Psoas muscle (tissue), 8 donors: ENCODE results near the gene OTOP1. TPM values are rescaled to one million over a fixed set of nuclear protein-coding genes. Genes with fewer than 3 reads are reported as not detected.
"Not testable (repeated sequence)": the region's sequence is repeated elsewhere in the genome, so short reads cannot be mapped to it uniquely, and the experiment has no call there.

Experiments used
- ATAC-seq, 4 donors: fragments of 200-7000 bp; cut with Tn5 transposase; one replicate each; pipeline ENCODE4 v1.9.1; 2020; ENCODE audit warnings: moderate library complexity in 3 of 4, mild to moderate bottlenecking in 2 of 4
- DNase-seq, 2 donors: peaks; one replicate each; pipeline ENCODE4 v3.0.0-alpha.2; 2020
- H3K27ac ChIP-seq: fragments of 200-600 bp; one replicate; pipeline ENCODE4 v1.8.0; 2022
- H3K27me3 ChIP-seq, 3 donors: fragments of 200-600 bp in 1 of 3; one replicate each; pipeline versions ENCODE4 v1.6.1 to v1.8.0; 2013 to 2022; ENCODE audit warnings: low read length in 2 of 3, mild to moderate bottlenecking in 2 of 3, moderate library complexity in 1 of 3; ENCODE audit not compliant: insufficient read depth in 3 of 3
- H3K36me3 ChIP-seq, 2 donors: fragments of 200-600 bp in 1 of 2; one replicate each; pipeline versions ENCODE4 v1.6.1 to v1.8.0; 2013 to 2022; ENCODE audit warnings: low read depth in 1 of 2, mild to moderate bottlenecking in 1 of 2, moderate library complexity in 1 of 2; ENCODE audit not compliant: insufficient read depth in 1 of 2
- H3K4me1 ChIP-seq: fragments of 200-600 bp; one replicate; pipeline ENCODE4 v1.8.0; 2022
- H3K4me3 ChIP-seq: fragments of 200-600 bp; one replicate; pipeline ENCODE4 v1.8.0; 2022; ENCODE audit warnings: mild to moderate bottlenecking
- H3K9me3 ChIP-seq: fragments of 200-600 bp; one replicate; pipeline ENCODE4 v1.8.0; 2022
- whole genome bisulfite sequencing, 3 donors: extraction: QIAGEN DNeasy Blood & Tissue Kit; methylation state at CpG; one replicate each; pipeline versions ENCODE4 v1.1.6 to v1.1.7; 2013; 5-methylcytosine and 5-hydroxymethylcytosine counted together
- intact Hi-C, 2 donors: fragments of 100-400 bp; cut with DNase I; formaldehyde crosslinking; loops; one replicate each; pipeline versions ENCODE4 v1.11.0 to v1.14.2; 2022
- polyA plus RNA-seq, 3 donors: library from polyadenylated mRNA; stranded (reverse); fragments of 200-250 nt; gene quantifications; one replicate each; pipeline ENCODE4 v1.2.3, GENCODE V29; 2013
- total RNA-seq, 4 donors: library from RNA; stranded (reverse); fragmentation: NEBNext Ultra II Directional in 2 of 4; extraction: Animal tissue kit (Norgen Biotek cat#: 25700) in 2 of 4; gene quantifications; one replicate each; pipeline versions ENCODE4 v1.2.1 to v1.2.4, GENCODE V29; 2021 to 2023
- donor health status: healthy with polysubstance abuse.
- donor health status: DM: no; HTN: no; CAD: no; lungs with moderate emphysema.
- donor health status: Bipolar disorder and iron deficiency.
- donor health status: healthy.
- donor health status: DM: yes; HTN: yes; CAD: no.
- donor health status: DM: no; HTN: no; CAD: no.
- donor health status: DM: no; HTN: no; CAD: no.
- donor health status: DM: yes; HTN: yes; CAD: no.

Gene OTOP1
- total and polyA plus RNA-seq, 7 donors = not detected

DNA sequence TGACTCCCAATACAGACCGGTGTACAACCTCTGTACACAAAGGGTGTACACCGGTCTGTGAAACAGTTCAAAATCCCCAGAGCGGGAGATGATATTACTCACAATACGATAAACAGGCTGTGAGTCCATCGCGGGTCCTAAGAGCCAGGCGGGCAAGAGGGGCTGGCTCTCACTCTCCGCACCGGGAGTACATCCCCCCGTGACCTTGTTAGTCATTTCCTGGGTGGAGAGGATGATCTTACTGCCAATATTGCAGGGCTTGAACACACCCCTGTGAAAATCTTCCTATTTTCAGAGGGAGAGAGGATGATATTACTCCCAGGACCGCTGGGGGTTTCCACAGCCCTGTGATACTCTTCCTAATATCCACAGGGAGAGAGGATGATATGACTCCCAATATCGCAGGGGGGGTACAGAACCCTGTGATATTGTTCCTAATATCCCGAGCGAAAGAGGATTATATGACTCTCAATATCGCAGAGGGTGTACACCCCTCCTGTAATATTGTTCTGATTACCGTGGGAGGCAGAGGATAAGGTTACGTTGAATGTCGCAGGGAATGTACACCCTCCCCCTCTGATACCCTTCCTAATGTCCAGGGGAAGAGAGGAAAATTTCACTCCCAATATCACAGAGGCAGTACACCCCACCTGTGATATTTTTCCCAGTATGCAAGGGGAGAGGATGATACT lies 60.9 kb downstream of the OTOP1 start:
- H3K4me3 ChIP-seq, H3K4me1 ChIP-seq, H3K27ac ChIP-seq, H3K27me3 ChIP-seq, intact Hi-C loops, ATAC-seq, H3K36me3 ChIP-seq, H3K9me3 ChIP-seq, DNase-seq: not testable (repeated sequence)
- WGBS, 3 donors = 42 to 50% (median 43%) methylated on average over 18 of the region's 18 CpGs

GRCh38 chr4:4164532-4165173 lies 62.1 kb downstream of the OTOP1 start:
- H3K4me1 ChIP-seq, ATAC-seq, DNase-seq, H3K36me3 ChIP-seq, H3K27ac ChIP-seq, H3K4me3 ChIP-seq, H3K9me3 ChIP-seq, intact Hi-C loops, H3K27me3 ChIP-seq: not testable (repeated sequence)
- WGBS, 3 donors = 77 to 82% (median 80%) methylated on average over 18 of the region's 18 CpGs

DNA sequence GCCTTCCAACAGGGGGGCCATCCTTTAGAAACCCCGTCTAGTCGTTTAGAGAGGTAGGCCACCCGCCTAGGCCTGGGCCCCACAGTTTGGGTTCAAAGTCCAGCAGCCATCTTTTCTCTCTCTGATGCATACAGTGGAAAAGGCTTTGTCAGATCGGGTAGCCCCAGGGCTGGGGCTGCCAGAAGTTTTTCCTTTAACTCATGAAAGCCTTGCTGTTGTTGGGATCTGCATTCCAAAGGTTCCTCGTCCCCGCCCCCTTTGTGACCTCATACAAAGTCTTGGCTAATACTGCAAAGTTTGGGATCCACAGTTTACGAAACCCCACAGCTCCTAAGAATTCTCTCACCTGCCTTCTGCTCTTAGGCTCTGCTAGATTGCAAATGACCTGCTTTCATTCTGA lies 64.5 kb downstream of the OTOP1 start:
- intact Hi-C loops, DNase-seq, H3K27ac ChIP-seq, H3K27me3 ChIP-seq, H3K4me1 ChIP-seq, H3K36me3 ChIP-seq, ATAC-seq, H3K9me3 ChIP-seq, H3K4me3 ChIP-seq: not testable (repeated sequence)
- 54 to 56% (median 55%) methylated on average over 7 of the region's 7 CpGs for WGBS, 3 donors

GRCh38 chr4:4160956-4161665 lies 65.6 kb downstream of the OTOP1 start:
- H3K27ac ChIP-seq, H3K4me3 ChIP-seq, H3K9me3 ChIP-seq, ATAC-seq, H3K36me3 ChIP-seq, intact Hi-C loops, H3K27me3 ChIP-seq, H3K4me1 ChIP-seq, DNase-seq: not testable (repeated sequence)
- 73 to 80% (median 80%) methylated on average over 17 of the region's 17 CpGs for WGBS, 3 donors

DNA sequence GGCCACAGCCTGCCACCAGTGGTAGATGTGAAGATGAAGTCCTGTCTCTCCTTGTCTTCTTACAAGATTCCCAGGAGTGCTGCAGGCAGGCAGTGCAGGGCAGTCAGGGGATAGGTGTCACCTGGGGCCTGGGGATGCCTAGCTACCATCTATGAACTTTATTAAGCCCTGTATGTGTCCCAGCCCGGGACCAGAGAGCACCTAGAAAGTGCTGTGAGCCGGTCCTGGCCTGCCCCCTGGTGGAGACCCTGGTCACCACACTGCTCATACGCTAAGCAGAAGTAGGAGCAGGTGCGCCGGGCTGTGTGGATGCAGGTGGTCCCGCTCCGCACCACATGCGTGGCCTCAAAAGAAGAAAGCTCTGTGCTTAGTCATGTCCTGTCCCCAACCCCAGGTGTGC lies 81.1 kb downstream of the OTOP1 start:
- H3K4me3 ChIP-seq, DNase-seq, H3K27me3 ChIP-seq, H3K27ac ChIP-seq, H3K36me3 ChIP-seq, H3K9me3 ChIP-seq, intact Hi-C loops, ATAC-seq, H3K4me1 ChIP-seq: not testable (repeated sequence)
- WGBS, 3 donors = 0 to 3% (median 3%) methylated on average over 1 to 7 of the region's 8 CpGs

DNA sequence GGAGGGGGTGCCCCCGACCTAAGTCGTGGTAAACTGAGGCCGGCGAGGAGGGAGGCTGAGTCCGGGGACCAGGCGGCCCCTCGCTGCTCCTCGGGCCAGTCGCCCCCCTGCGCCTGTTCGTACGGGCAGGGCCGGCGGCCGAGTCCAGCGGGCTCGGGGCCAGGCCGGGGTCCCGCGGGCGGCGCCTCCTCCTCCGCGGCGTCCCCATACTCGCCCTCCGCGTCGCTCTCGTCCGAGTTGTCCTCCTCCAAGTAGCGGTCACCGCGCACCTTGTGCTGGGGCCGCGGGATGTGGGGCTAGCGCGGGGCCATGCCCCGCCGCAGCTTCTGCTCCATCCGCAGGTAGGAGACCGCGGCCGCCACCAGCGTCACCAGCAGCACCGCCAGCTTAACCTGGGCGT lies 83.4 kb downstream of the OTOP1 start:
- H3K4me1 ChIP-seq, intact Hi-C loops, ATAC-seq, H3K27me3 ChIP-seq, DNase-seq, H3K4me3 ChIP-seq, H3K9me3 ChIP-seq, H3K36me3 ChIP-seq, H3K27ac ChIP-seq: not testable (repeated sequence)
- WGBS, 3 donors = 0 to 3% (median 0%) methylated on average over 8 to 31 of the region's 47 CpGs

- intact Hi-C loops, H3K4me1 ChIP-seq, H3K9me3 ChIP-seq, H3K27me3 ChIP-seq, H3K36me3 ChIP-seq, ATAC-seq, H3K4me3 ChIP-seq, H3K27ac ChIP-seq, DNase-seq: not testable (repeated sequence)
- 3 to 7% (median 4%) methylated on average over 15 to 25 of the region's 25 CpGs for WGBS, 3 donors
These were observed 84.0 kb downstream of the OTOP1 start for GRCh38 chr4:4142679-4143078.

GRCh38 chr4:4141186-4141585 lies 85.5 kb downstream of the OTOP1 start:
- H3K9me3 ChIP-seq, H3K27ac ChIP-seq, H3K4me3 ChIP-seq, H3K4me1 ChIP-seq, intact Hi-C loops, ATAC-seq, H3K27me3 ChIP-seq, H3K36me3 ChIP-seq, DNase-seq: not testable (repeated sequence)
- WGBS, 3 donors = 72 to 89% (median 84%) methylated on average over 10 to 11 of the region's 11 CpGs

Other genes starting within 250 kb of the OTOP1 start
- 1 to 10 TPM; 5.5 to 7.8 (median 6.5) TPM for gene TMEM128, start 21.3 kb upstream of the OTOP1 start, total RNA-seq
- 1 to 10 TPM; 6.5 to 7.4 (median 7.0) TPM for gene TMEM128, start 21.3 kb upstream of the OTOP1 start, polyA plus RNA-seq
- 10 to 100 TPM; 12.8 to 26.6 (median 15.1) TPM for gene LYAR, start 63.2 kb upstream of the OTOP1 start, total RNA-seq
- gene LYAR, start 63.2 kb upstream of the OTOP1 start, polyA plus RNA-seq = 10 to 100 TPM; 17.7 to 60.8 (median 38.7) TPM
- 1 to 10 TPM; 3.4 to 7.0 (median 6.0) TPM for gene ZBTB49, start 63.3 kb upstream of the OTOP1 start, total RNA-seq
- gene ZBTB49, start 63.3 kb upstream of the OTOP1 start, polyA plus RNA-seq = 1 to 10 TPM; 2.5 to 4.2 (median 3.0) TPM
- under 1 TPM in 3 of 4 donors, not detected in 1; 0.11 to 0.50 (median 0.28) TPM for gene NSG1, start 160.2 kb upstream of the OTOP1 start, total RNA-seq
- gene NSG1, start 160.2 kb upstream of the OTOP1 start, polyA plus RNA-seq = under 1 TPM in 2 of 3 donors, not detected in 1; 0.12 to 0.36 TPM